ENCODE results near the gene GATAD1. TPM values are rescaled to one million over a fixed set of nuclear protein-coding genes. Genes with fewer than 3 reads are reported as not detected.

The GATAD1 gene
- total RNA-seq, 1 donor = 23.3 TPM

DNA sequence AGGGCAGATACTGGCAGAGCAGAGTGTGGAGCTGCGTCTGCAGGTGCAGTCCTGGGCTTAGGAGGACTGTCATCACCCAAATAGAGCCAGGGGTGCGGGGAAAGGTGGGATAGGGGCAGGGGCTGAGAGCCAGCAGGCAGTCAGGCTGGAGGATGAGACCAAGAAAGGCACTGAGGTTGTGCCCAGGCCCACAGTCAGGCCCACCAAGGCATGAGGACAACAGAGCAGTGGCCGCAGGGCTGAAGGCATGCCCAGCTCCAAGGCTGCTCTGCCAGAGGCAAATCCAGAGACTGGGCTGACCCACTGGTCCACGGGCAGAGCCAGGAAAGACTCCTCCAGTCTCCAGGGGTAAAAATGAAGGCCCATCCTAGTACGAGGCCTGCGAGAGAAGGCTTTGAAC lies 24.4 kb upstream of the GATAD1 start:
- TF ChIP-seq CTCF (IDR thresholded peaks at IDR 0.05; ENCODE audit: insufficient read depth, low read depth, low read length) = no peak
- no peak overlapping the region for H3K4me3 ChIP-seq (ENCODE audit: low read depth, low read length)
- no peak for DNase-seq (ENCODE audit: low read depth)

DNA sequence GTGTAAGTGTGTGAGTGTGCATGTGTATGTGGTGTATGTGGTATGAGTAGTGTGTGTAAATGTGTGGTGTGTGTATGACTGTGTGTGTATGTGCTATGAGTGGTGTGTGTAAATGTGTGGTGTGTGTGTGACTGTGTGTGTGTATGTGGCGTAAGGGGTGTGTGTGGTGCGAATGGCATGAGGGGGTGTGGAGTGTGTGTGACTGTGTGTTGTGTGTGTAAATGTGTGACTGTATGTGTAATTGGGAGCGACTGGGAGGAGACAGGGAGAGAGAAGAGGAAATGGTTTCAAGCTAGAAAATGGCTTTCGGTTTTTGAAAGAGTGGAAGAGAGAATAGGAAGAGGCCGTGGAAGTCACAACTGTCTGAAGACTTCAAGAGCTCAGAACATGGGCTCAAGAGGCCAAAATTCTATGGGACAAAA lies 23.6 kb upstream of the GATAD1 start:
- DNase-seq (ENCODE audit: low read depth) = no peak
- no peak for TF ChIP-seq CTCF (IDR thresholded peaks at IDR 0.05; ENCODE audit: insufficient read depth, low read depth, low read length)
- no peak overlapping the region for H3K4me3 ChIP-seq (ENCODE audit: low read depth, low read length)

- DNase-seq (ENCODE audit: low read depth) = no peak
- no peak for TF ChIP-seq CTCF (IDR thresholded peaks at IDR 0.05; ENCODE audit: insufficient read depth, low read depth, low read length)
- H3K4me3 ChIP-seq (ENCODE audit: low read depth, low read length) = peak overlapping the region; percentile 9
These were observed 21.9 kb upstream of the GATAD1 start for GRCh38 chr7:92425311-92425947.

GRCh38 chr7:92427193-92427592 lies 20.1 kb upstream of the GATAD1 start:
- DNase-seq (ENCODE audit: low read depth) = no peak
- no peak overlapping the region for H3K4me3 ChIP-seq (ENCODE audit: low read depth, low read length)
- no peak for TF ChIP-seq CTCF (IDR thresholded peaks at IDR 0.05; ENCODE audit: insufficient read depth, low read depth, low read length)

DNA sequence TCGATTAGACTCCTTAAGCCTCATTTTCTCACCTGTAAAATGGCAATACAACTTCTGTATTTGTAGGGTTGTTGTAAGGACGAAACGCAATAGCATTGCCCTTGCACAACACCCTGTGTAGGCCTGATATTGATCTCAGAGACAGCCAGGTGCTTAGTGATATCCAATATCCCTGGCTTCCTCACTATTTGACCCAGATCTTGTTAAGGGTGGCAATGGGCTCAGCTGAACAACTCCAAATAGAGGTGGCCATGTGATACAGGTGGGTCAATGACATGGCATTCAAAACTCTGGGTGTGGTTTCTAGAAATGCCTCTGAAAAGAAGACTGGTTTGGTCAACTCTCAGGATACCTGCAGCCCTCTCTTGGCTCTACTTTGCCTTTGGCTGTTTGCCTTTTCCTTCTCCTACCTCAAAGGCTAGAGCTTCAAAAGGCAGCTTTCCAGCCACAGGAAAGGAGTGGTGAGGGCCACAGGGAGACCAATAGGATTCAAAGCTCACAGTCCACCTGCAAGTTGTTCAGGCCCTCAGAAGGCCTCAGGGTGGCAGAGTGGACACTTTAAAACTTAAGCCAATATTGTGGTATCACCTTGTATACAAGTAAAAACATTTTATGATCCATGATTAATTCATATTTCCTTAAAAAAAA lies 14.9 kb upstream of the GATAD1 start:
- TF ChIP-seq CTCF (IDR thresholded peaks at IDR 0.05; ENCODE audit: insufficient read depth, low read depth, low read length) = no peak
- H3K4me3 ChIP-seq (ENCODE audit: low read depth, low read length) = no peak overlapping the region
- DNase-seq (ENCODE audit: low read depth) = no peak

DNA sequence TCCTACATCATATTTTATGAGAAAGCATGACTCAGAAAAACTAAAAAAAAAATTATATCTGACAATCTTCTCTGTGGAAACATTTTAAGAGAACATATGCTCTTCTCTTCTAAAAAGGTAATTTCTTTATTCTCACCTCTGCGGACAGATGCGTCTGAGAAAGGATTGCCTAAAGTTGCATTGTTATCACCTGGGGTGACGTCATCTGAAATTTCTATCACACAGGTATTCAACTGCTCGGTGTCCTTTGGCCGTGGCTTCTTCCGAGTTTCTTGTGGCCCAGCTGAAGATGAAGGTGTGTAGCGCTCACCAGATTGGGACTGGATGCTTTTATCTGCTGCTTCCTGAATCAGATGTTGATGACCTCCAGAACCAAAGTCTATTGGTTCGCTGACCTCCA lies 14.3 kb upstream of the GATAD1 start:
- DNase-seq (ENCODE audit: low read depth) = no peak
- TF ChIP-seq CTCF (IDR thresholded peaks at IDR 0.05; ENCODE audit: insufficient read depth, low read depth, low read length) = no peak
- H3K4me3 ChIP-seq (ENCODE audit: low read depth, low read length) = no peak overlapping the region

Measured in fibroblast of villous mesenchyme (primary cell).